Lung (tissue), 12 donors: ENCODE results near the gene CCR3. TPM values are rescaled to one million over a fixed set of nuclear protein-coding genes. Genes with fewer than 3 reads are reported as not detected.

ENCODE experiments used
- ATAC-seq: fragments of 200-7000 bp; cut with Tn5 transposase; one replicate; pipeline ENCODE4 v1.9.1; 2020; ENCODE audit warnings: moderate number of reproducible peaks; ENCODE audit not compliant: insufficient read depth, low FRiP score
- DNase-seq, 3 donors: peaks; one replicate each; pipeline ENCODE4 v3.0.0-alpha.2; 2013 to 2017
- H3K27ac ChIP-seq, 2 donors: one replicate each; pipeline ENCODE4 v1.5.1; 2013; ENCODE audit warnings: mild to moderate bottlenecking in 2 of 2, moderate library complexity in 2 of 2, control low read depth in 1 of 2, inconsistent platforms in 1 of 2, low read depth in 1 of 2, low read length in 1 of 2
- H3K27me3 ChIP-seq, 3 donors: one replicate each; pipeline ENCODE4 v1.5.1; 2013; ENCODE audit warnings: low read length in 2 of 3; ENCODE audit not compliant: control insufficient read depth in 3 of 3, insufficient read depth in 3 of 3
- H3K36me3 ChIP-seq, 4 donors: one replicate each; pipeline ENCODE4 v1.5.1; 2013; ENCODE audit warnings: low read length in 4 of 4, mild to moderate bottlenecking in 1 of 4, moderate library complexity in 1 of 4; ENCODE audit not compliant: control insufficient read depth in 4 of 4, insufficient read depth in 4 of 4
- H3K4me1 ChIP-seq, 5 donors: one replicate each; pipeline ENCODE4 v1.5.1; 2013; ENCODE audit warnings: low read length in 5 of 5, mild to moderate bottlenecking in 2 of 5, moderate library complexity in 1 of 5; ENCODE audit not compliant: control insufficient read depth in 5 of 5, insufficient read depth in 5 of 5
- H3K4me3 ChIP-seq: one replicate; pipeline ENCODE4 v1.5.1; 2013; ENCODE audit warnings: mild to moderate bottlenecking, control low read depth, moderate library complexity
- H3K9ac ChIP-seq, 2 donors: one replicate each; pipeline ENCODE4 v1.5.1; 2013; ENCODE audit warnings: low read length in 2 of 2, control low read depth in 1 of 2; ENCODE audit not compliant: insufficient read depth in 1 of 2
- H3K9me3 ChIP-seq, 4 donors: one replicate each; pipeline ENCODE4 v1.5.1; 2013; ENCODE audit warnings: low read length in 3 of 4, mild to moderate bottlenecking in 1 of 4, moderate library complexity in 1 of 4; ENCODE audit not compliant: control insufficient read depth in 4 of 4, insufficient read depth in 3 of 4
- CTCF ChIP-seq: IDR thresholded peaks from 2 replicates; pipeline ENCODE4 v1.5.1; 2012; ENCODE audit warnings: mild to moderate bottlenecking; ENCODE audit errors: control extremely low read depth, extremely low read depth
- WGBS, 2 donors: extraction: QIAGEN DNeasy Blood & Tissue Kit; methylation state at CpG; one replicate each; pipeline ENCODE4 v1.1.7; 2013; 5-methylcytosine and 5-hydroxymethylcytosine counted together
- polyA plus RNA-seq, 2 donors: library from polyadenylated mRNA; stranded (reverse); fragments of 200-250 nt; gene quantifications; one replicate each; pipeline ENCODE4 v1.2.1, GENCODE V29; 2013
- total RNA-seq, 2 donors: library from RNA; depleted of rRNA in 1 of 2; stranded (reverse); fragments of >200 nt in 1 of 2; gene quantifications; one replicate each; pipeline ENCODE4 v1.2.1, GENCODE V29; 2014 to 2021
- donor health status: control.
- donor health status: control.
- donor health status: Bipolar disorder and iron deficiency.
- donor health status: healthy.
- donor health status: DM: yes; HTN: yes; CAD: no.

CCR3 gene
- total and polyA plus RNA-seq, 4 donors, result 0.15 to 0.88 (median 0.31) TPM; not detected in 1

GRCh38 chr3:46221391-46221790 is 20.9 kb upstream of the CCR3 start:
- no peak for ATAC-seq
- H3K9ac ChIP-seq, result no peak overlapping the region

GRCh38 chr3:46221938-46222337 is 20.3 kb upstream of the CCR3 start:
- Histone ChIP-seq H3K4me3 (no peak overlapping the region), H3K4me1 (peaks cover 0 to 10% (median 5%) of the 10 kb centered on the region in 5 donors), H3K9ac (no peak overlapping the region), H3K36me3 (no peaks in the 10 kb centered on the region), H3K27ac (no peak overlapping the region), H3K27me3 (no peaks in the 10 kb centered on the region), H3K9me3 (peaks cover 0 to 5% (median 0%) of the 10 kb centered on the region in 4 donors)
- no peak for ATAC-seq
- no peak for DNase-seq
- TF ChIP-seq CTCF, result no peak
- WGBS, 2 donors, result 44 to 74% methylated on average over 1 of the region's 1 CpG

More at GRCh38 chr3:46221391-46221790, 20.9 kb upstream of the CCR3 start:
- H3K9me3 ChIP-seq, result peaks cover 0 to 5% (median 0%) of the 10 kb centered on the region in 4 donors
- H3K4me1 ChIP-seq, result peaks cover 0 to 10% (median 6%) of the 10 kb centered on the region in 5 donors
- H3K36me3 ChIP-seq, result no peaks in the 10 kb centered on the region
- H3K27ac ChIP-seq, result no peak overlapping the region
- H3K27me3 ChIP-seq, result no peaks in the 10 kb centered on the region
- peak in 1 of 3 donors; percentile 37 for DNase-seq
- TF ChIP-seq CTCF, result no peak
- H3K4me3 ChIP-seq, result no peak overlapping the region
- WGBS, 2 donors, result 17 to 44% methylated on average over 4 of the region's 4 CpGs

- no peak for ATAC-seq
- peak in 1 of 3 donors; percentile 35 for DNase-seq
- peak overlapping the region in 1 of 2 donors; percentile 68 for H3K27ac ChIP-seq
- H3K36me3 ChIP-seq, result no peaks in the 10 kb centered on the region
- 36 to 46% methylated on average over 7 of the region's 7 CpGs for WGBS, 2 donors
- no peak for TF ChIP-seq CTCF
- H3K4me1 ChIP-seq, result peaks cover 0 to 10% (median 5%) of the 10 kb centered on the region in 5 donors
- peaks cover 0 to 5% (median 0%) of the 10 kb centered on the region in 4 donors for H3K9me3 ChIP-seq
- no peak overlapping the region for H3K9ac ChIP-seq
- no peaks in the 10 kb centered on the region for H3K27me3 ChIP-seq
- H3K4me3 ChIP-seq, result no peak overlapping the region
These were observed 19.7 kb upstream of the CCR3 start for GRCh38 chr3:46222435-46223161.
